Endothelial cell (in vitro differentiated cells): ENCODE results near the gene TTC16. TPM values are rescaled to one million over a fixed set of nuclear protein-coding genes. Genes with fewer than 3 reads are reported as not detected.

ENCODE experiments used
- DNase-seq: peaks from one replicate; pipeline ENCODE4 v3.0.0; 2021; ENCODE audit warnings: low spot score
- H3K27ac Mint-ChIP-seq: one replicate; pipeline ENCODE4 v1.8.0; 2021; ENCODE audit warnings: mixed read lengths, inconsistent platforms; ENCODE audit not compliant: unreplicated experiment
- H3K27me3 Mint-ChIP-seq: one replicate; pipeline ENCODE4 v1.8.0; 2021; ENCODE audit warnings: mild to moderate bottlenecking, moderate library complexity, mixed read lengths, inconsistent platforms; ENCODE audit not compliant: unreplicated experiment
- H3K36me3 Mint-ChIP-seq: one replicate; pipeline ENCODE4 v1.8.0; 2021; ENCODE audit warnings: mild to moderate bottlenecking, low read depth, mixed read lengths, inconsistent platforms; ENCODE audit not compliant: unreplicated experiment
- H3K4me1 Mint-ChIP-seq: one replicate; pipeline ENCODE4 v1.8.0; 2021; ENCODE audit warnings: mild to moderate bottlenecking, mixed read lengths, inconsistent platforms; ENCODE audit not compliant: unreplicated experiment
- H3K4me3 Mint-ChIP-seq: one replicate; pipeline ENCODE4 v1.8.0; 2021; ENCODE audit warnings: mild to moderate bottlenecking, mixed read lengths, inconsistent platforms; ENCODE audit not compliant: unreplicated experiment
- H3K9me3 Mint-ChIP-seq: one replicate; pipeline ENCODE4 v1.8.0; 2021; ENCODE audit warnings: mixed read lengths, inconsistent platforms; ENCODE audit not compliant: unreplicated experiment
- CTCF ChIP-seq: fragments of 200-600 bp; sonication (generic); IDR thresholded peaks from one replicate; pipeline ENCODE4 v1.5.0; 2021; ENCODE audit warnings: antibody characterized with exemption; ENCODE audit not compliant: unreplicated experiment
- total RNA-seq: library from RNA; stranded (reverse); fragmentation: NEBNext Ultra II Directional; extraction: Animal tissue kit (Norgen Biotek cat#: 25700); gene quantifications from one replicate; pipeline ENCODE4 v1.2.1, GENCODE V29; 2021; ENCODE audit not compliant: unreplicated experiment

Gene TTC16
- total RNA-seq, 1 donor from 2014 or later, result 0.08 TPM

DNA sequence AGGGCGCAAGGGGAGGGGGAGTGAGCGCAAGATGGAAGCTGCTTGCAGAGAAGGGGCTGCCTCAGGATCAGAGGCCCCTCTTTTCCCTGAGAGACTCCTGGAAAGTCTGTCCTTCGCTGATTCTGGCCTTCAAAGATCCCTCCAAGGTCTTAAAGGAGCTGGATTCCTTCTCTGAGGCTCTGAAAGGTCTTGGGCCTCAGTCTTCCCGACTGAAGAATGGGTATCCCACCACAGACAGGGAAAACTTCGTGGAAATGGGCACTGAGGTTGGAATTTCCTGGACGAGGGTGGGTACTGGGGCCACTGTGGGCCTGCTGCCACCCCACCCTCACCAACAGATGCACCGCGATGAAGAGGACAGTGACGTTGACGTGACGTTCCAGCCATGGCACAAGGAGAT, 3.5 kb upstream of the TTC16 start:
- H3K9me3 Mint-ChIP-seq, result no peaks in the 10 kb centered on the region

DNA sequence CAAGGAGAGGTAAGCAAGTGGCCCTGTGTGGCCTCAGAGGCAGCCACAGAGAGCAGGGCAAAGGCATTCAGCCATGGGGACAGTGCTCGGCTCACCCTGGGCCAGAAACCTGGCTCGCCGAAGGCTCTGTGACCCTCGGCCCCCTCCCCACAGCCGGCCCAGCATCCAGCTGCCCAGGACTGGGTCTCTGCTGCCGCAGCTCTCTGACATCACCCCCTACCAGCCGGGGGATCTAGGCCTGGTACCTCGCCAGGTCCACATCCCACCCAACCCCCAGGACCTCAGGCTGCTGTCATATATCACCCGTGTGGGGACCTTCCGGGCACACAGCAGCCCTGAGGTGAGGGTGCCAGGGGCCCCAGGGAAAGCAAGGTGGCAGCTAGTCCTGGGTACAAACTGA, 3.0 kb upstream of the TTC16 start:
- Mint-ChIP-seq H3K27ac (no peak overlapping the region), H3K36me3 (no peaks in the 10 kb centered on the region), H3K4me1 (peaks cover 4% of the 10 kb centered on the region), H3K27me3 (peaks cover 21% of the 10 kb centered on the region), H3K4me3 (no peak overlapping the region), H3K9me3 (no peaks in the 10 kb centered on the region)
- no peak for TF ChIP-seq CTCF
- DNase-seq, result no peak

More for the DNA sequence above, 3.5 kb upstream of the TTC16 start:
- no peak overlapping the region for H3K4me3 Mint-ChIP-seq
- H3K4me1 Mint-ChIP-seq, result peaks cover 9% of the 10 kb centered on the region
- H3K36me3 Mint-ChIP-seq, result no peaks in the 10 kb centered on the region
- TF ChIP-seq CTCF, result no peak
- H3K27me3 Mint-ChIP-seq, result peaks cover 18% of the 10 kb centered on the region
- DNase-seq, result no peak
- H3K27ac Mint-ChIP-seq, result no peak overlapping the region

- peak overlapping the region; percentile 85 for H3K4me3 Mint-ChIP-seq
- no peaks in the 10 kb centered on the region for H3K9me3 Mint-ChIP-seq
- DNase-seq, result no peak
- no peak for TF ChIP-seq CTCF
- H3K27ac Mint-ChIP-seq, result peak overlapping the region; percentile 18
- H3K36me3 Mint-ChIP-seq, result no peaks in the 10 kb centered on the region
- H3K4me1 Mint-ChIP-seq, result peaks cover 3% of the 10 kb centered on the region
- H3K27me3 Mint-ChIP-seq, result peaks cover 16% of the 10 kb centered on the region
Observed at GRCh38 chr9:127714020-127714750, 1.7 kb upstream of the TTC16 start.

DNA sequence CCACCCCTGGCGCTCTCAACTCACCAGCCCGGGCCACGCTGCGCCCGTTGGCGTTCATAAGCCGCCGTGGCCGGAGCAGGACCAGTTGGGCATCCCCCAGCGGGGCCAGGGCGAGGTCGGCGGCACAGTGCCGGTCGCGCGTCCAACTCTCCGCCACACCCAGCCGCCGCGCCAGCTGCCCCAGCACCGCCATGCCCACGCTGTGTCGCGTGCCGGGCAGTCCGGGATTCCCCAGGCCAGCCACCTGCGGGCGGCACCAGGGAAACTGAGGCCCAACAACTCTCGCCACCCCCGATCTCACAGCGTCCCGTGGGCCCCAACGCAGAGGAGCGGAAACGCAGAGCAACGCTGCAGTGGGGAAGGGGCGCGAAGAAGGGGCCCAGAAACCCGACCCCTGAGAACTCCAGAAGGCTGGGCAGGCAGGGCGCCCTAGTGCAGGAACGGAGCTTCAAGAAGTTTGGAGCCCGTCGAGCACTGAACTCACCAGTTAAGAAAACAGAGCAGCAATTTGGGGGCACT, 869 bp upstream of the TTC16 start:
- peaks cover 7% of the 10 kb centered on the region for H3K4me1 Mint-ChIP-seq
- H3K36me3 Mint-ChIP-seq, result no peaks in the 10 kb centered on the region
- H3K27me3 Mint-ChIP-seq, result peaks cover 20% of the 10 kb centered on the region
- DNase-seq, result peak; percentile 33
- H3K27ac Mint-ChIP-seq, result peak overlapping the region; percentile 55
- no peak for TF ChIP-seq CTCF
- no peaks in the 10 kb centered on the region for H3K9me3 Mint-ChIP-seq
- H3K4me3 Mint-ChIP-seq, result peak overlapping the region; percentile 95

- Mint-ChIP-seq H3K27ac (peak overlapping the region; percentile 86), H3K9me3 (no peaks in the 10 kb centered on the region), H3K4me1 (peaks cover 6% of the 10 kb centered on the region), H3K36me3 (no peaks in the 10 kb centered on the region), H3K4me3 (peak overlapping the region; percentile 95), H3K27me3 (peaks cover 11% of the 10 kb centered on the region)
- TF ChIP-seq CTCF, result no peak
- no peak for DNase-seq
Observed at GRCh38 chr9:127716412-127716811, 533 bp downstream of the TTC16 start.
